HEK293 (cell line): ENCODE data around the gene MCHR1.

Source experiments
- GLIS1 ChIP-seq: fragments of 450-650 bp; formaldehyde crosslinking; IDR thresholded peaks from 2 replicates; pipeline ENCODE4 v1.5.1; 2016; ENCODE audit warnings: missing biosample characterization, missing genetic modification characterization
- HOXC10 ChIP-seq: sonication (generic); formaldehyde crosslinking; IDR thresholded peaks from 2 replicates; pipeline ENCODE4 v1.8.1; 2023; ENCODE audit warnings: mild to moderate bottlenecking, missing genetic modification reagents
- MEIS1 ChIP-seq: sonication (generic); formaldehyde crosslinking; IDR thresholded peaks from 2 replicates; pipeline ENCODE4 v1.8.1; 2022; ENCODE audit warnings: missing genetic modification reagents, mild to moderate bottlenecking, borderline replicate concordance
- MYNN ChIP-seq: fragments of 450-650 bp; formaldehyde crosslinking; IDR thresholded peaks from 2 replicates; pipeline ENCODE4 v1.5.1; 2016; ENCODE audit warnings: missing biosample characterization, missing genetic modification characterization, borderline replicate concordance
- SP7 ChIP-seq: fragments of 450-650 bp; formaldehyde crosslinking; IDR thresholded peaks from 2 replicates; pipeline ENCODE4 v1.5.1; 2016; ENCODE audit warnings: missing biosample characterization, missing genetic modification characterization
- ZBTB17 ChIP-seq: fragments of 450-650 bp; formaldehyde crosslinking; IDR thresholded peaks from 2 replicates; pipeline ENCODE4 v1.5.1; 2016; ENCODE audit warnings: missing biosample characterization, missing genetic modification characterization
- ZBTB20 ChIP-seq: fragments of 450-650 bp; formaldehyde crosslinking; IDR thresholded peaks from 2 replicates; pipeline ENCODE4 v1.5.1; 2016; ENCODE audit warnings: missing biosample characterization, missing genetic modification characterization
- ZBTB21 ChIP-seq: fragments of 450-650 bp; formaldehyde crosslinking; IDR thresholded peaks from 2 replicates; pipeline ENCODE4 v1.5.1; 2017; ENCODE audit warnings: missing biosample characterization, missing genetic modification characterization
- ZBTB8A ChIP-seq: fragments of 450-650 bp; formaldehyde crosslinking; IDR thresholded peaks from 2 replicates; pipeline ENCODE4 v1.5.1; 2016; ENCODE audit warnings: missing biosample characterization, missing genetic modification characterization
- ZFP69B ChIP-seq: fragments of 450-650 bp; formaldehyde crosslinking; IDR thresholded peaks from 2 replicates; pipeline ENCODE4 v1.5.1; 2016; ENCODE audit warnings: missing biosample characterization, missing genetic modification characterization
- ZNF121 ChIP-seq: fragments of 450-650 bp; formaldehyde crosslinking; IDR thresholded peaks from 2 replicates; pipeline ENCODE4 v1.5.1; 2016; ENCODE audit warnings: missing biosample characterization, missing genetic modification characterization
- ZNF350 ChIP-seq: fragments of 450-650 bp; formaldehyde crosslinking; IDR thresholded peaks from 2 replicates; pipeline ENCODE4 v1.5.0; 2017; ENCODE audit warnings: missing biosample characterization, mild to moderate bottlenecking, missing genetic modification characterization
- ZNF423 ChIP-seq: fragments of 450-650 bp; formaldehyde crosslinking; IDR thresholded peaks from 2 replicates; pipeline ENCODE4 v1.5.1; 2016; ENCODE audit warnings: missing biosample characterization, missing genetic modification characterization
- ZNF501 ChIP-seq: fragments of 450-650 bp; formaldehyde crosslinking; IDR thresholded peaks from 2 replicates; pipeline ENCODE4 v1.5.1; 2016; ENCODE audit warnings: missing biosample characterization, missing genetic modification characterization
- ZNF571 ChIP-seq: fragments of 450-650 bp; formaldehyde crosslinking; IDR thresholded peaks from 2 replicates; pipeline ENCODE4 v1.5.0; 2017; ENCODE audit warnings: missing biosample characterization, missing genetic modification characterization
- ZNF626 ChIP-seq: fragments of 450-650 bp; sonication (Bioruptor Pico); formaldehyde crosslinking; IDR thresholded peaks from 2 replicates; pipeline ENCODE4 v1.5.1; 2018; ENCODE audit warnings: missing biosample characterization, missing genetic modification characterization, inconsistent platforms
- ZNF707 ChIP-seq: fragments of 450-650 bp; formaldehyde crosslinking; IDR thresholded peaks from 2 replicates; pipeline ENCODE4 v1.5.1; 2016; ENCODE audit warnings: missing biosample characterization, missing genetic modification characterization
- ZNF830 ChIP-seq: fragments of 450-650 bp; IDR thresholded peaks from 2 replicates; pipeline ENCODE4 v1.5.0; 2018; ENCODE audit warnings: missing biosample characterization, missing genetic modification characterization, low read depth, mild to moderate bottlenecking, moderate library complexity
- TF ChIP-seq, protein P1 (sequence below): fragments of 450-650 bp; formaldehyde crosslinking; IDR thresholded peaks from 2 replicates; pipeline ENCODE4 v1.5.1; 2016; ENCODE audit warnings: missing biosample characterization, missing genetic modification characterization
- TF ChIP-seq, protein P2 (sequence below): fragments of 450-650 bp; formaldehyde crosslinking; IDR thresholded peaks from 2 replicates; pipeline ENCODE4 v1.5.1; 2016; ENCODE audit warnings: missing biosample characterization, missing genetic modification characterization
- TF ChIP-seq, protein P3 (sequence below): fragments of 450-650 bp; formaldehyde crosslinking; IDR thresholded peaks from 2 replicates; pipeline ENCODE4 v1.5.1; 2016; ENCODE audit warnings: missing biosample characterization, missing genetic modification characterization
- TF ChIP-seq, protein P4 (sequence below): fragments of 450-650 bp; formaldehyde crosslinking; IDR thresholded peaks from 2 replicates; pipeline ENCODE4 v1.5.1; 2016; ENCODE audit warnings: missing biosample characterization, missing genetic modification characterization
- TF ChIP-seq, protein P5 (sequence below): fragments of 450-650 bp; formaldehyde crosslinking; IDR thresholded peaks from 2 replicates; pipeline ENCODE4 v1.5.1; 2016; ENCODE audit warnings: missing biosample characterization, missing genetic modification characterization, low read depth
- TF ChIP-seq, protein P6 (sequence below): fragments of 450-650 bp; formaldehyde crosslinking; IDR thresholded peaks from 2 replicates; pipeline ENCODE4 v1.5.1; 2016; ENCODE audit warnings: missing biosample characterization, missing genetic modification characterization
- TF ChIP-seq, protein P7 (sequence below): fragments of 450-650 bp; formaldehyde crosslinking; conservative IDR thresholded peaks from 2 replicates; pipeline ENCODE4 v1.5.1; 2016; ENCODE audit warnings: low read depth, missing biosample characterization, missing genetic modification characterization
- TF ChIP-seq, protein P8 (sequence below): fragments of 450-650 bp; formaldehyde crosslinking; IDR thresholded peaks from 2 replicates; pipeline ENCODE4 v1.5.1; 2016; ENCODE audit warnings: missing biosample characterization, missing genetic modification characterization

Gene MCHR1

DNA sequence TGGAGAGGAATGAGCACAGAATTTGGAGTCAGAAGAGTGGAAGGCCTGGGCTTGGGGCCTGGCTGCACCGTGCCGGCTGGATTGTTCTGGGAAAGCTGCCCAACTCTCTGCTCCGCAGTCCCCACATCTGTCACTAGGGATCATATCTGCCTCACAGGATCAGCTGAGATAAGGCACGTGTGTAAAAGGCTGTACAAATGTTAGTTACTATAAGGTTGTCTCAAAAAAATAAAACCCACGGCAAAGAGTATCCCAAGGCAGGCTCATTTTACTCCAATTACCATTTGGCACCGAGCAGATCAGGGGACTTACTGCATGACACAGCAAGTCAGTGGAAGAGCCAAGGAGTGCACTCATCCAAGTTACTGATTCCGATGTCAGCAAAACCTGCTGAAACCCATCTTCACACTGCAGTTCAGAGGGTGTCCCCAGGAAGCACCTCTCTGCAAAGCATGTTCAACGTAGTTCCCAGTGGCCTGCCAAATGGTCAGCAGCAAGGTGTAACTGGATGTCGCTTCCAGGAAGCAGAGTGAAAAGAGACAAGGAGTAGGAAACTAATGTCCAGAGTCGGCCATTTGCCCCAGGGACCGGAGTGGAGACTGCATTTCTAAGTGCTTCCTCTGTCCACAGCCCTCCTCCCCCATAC lies 24.6 kb upstream of the MCHR1 start (continued):
- TF ChIP-seq, protein P1, sequence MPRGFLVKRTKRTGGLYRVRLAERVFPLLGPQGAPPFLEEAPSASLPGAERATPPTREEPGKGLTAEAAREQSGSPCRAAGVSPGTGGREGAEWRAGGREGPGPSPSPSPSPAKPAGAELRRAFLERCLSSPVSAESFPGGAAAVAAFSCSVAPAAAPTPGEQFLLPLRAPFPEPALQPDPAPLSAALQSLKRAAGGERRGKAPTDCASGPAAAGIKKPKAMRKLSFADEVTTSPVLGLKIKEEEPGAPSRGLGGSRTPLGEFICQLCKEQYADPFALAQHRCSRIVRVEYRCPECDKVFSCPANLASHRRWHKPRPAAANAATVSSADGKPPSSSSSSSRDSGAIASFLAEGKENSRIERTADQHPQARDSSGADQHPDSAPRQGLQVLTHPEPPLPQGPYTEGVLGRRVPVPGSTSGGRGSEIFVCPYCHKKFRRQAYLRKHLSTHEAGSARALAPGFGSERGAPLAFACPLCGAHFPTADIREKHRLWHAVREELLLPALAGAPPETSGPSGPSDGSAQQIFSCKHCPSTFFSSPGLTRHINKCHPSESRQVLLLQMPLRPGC (tag by site-specific recombination), result no peak
- no peak for TF ChIP-seq MYNN (tag by site-specific recombination)
- TF ChIP-seq, protein P2, sequence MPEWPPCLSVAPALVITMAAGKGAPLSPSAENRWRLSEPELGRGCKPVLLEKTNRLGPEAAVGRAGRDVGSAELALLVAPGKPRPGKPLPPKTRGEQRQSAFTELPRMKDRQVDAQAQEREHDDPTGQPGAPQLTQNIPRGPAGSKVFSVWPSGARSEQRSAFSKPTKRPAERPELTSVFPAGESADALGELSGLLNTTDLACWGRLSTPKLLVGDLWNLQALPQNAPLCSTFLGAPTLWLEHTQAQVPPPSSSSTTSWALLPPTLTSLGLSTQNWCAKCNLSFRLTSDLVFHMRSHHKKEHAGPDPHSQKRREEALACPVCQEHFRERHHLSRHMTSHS (tag by site-specific recombination), result no peak
- no peak for TF ChIP-seq ZBTB20 (tag by site-specific recombination)
- TF ChIP-seq, protein P3, sequence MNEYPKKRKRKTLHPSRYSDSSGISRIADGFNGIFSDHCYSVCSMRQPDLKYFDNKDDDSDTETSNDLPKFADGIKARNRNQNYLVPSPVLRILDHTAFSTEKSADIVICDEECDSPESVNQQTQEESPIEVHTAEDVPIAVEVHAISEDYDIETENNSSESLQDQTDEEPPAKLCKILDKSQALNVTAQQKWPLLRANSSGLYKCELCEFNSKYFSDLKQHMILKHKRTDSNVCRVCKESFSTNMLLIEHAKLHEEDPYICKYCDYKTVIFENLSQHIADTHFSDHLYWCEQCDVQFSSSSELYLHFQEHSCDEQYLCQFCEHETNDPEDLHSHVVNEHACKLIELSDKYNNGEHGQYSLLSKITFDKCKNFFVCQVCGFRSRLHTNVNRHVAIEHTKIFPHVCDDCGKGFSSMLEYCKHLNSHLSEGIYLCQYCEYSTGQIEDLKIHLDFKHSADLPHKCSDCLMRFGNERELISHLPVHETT (tag by site-specific recombination), result no peak
- no peak for TF ChIP-seq ZBTB8A
- peak; percentile 79 for TF ChIP-seq ZBTB17 (tag by site-specific recombination)
- no peak for TF ChIP-seq ZNF350 (tag by site-specific recombination)
- TF ChIP-seq, protein P4, sequence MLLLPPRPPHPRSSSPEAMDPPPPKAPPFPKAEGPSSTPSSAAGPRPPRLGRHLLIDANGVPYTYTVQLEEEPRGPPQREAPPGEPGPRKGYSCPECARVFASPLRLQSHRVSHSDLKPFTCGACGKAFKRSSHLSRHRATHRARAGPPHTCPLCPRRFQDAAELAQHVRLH (tag by site-specific recombination), result no peak; the same call in 1 of the 2 replicates
- no peak for TF ChIP-seq GLIS1 (tag by site-specific recombination)
- TF ChIP-seq, protein P5, sequence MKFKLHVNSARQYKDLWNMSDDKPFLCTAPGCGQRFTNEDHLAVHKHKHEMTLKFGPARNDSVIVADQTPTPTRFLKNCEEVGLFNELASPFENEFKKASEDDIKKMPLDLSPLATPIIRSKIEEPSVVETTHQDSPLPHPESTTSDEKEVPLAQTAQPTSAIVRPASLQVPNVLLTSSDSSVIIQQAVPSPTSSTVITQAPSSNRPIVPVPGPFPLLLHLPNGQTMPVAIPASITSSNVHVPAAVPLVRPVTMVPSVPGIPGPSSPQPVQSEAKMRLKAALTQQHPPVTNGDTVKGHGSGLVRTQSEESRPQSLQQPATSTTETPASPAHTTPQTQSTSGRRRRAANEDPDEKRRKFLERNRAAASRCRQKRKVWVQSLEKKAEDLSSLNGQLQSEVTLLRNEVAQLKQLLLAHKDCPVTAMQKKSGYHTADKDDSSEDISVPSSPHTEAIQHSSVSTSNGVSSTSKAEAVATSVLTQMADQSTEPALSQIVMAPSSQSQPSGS (tag by site-specific recombination), result no peak
- TF ChIP-seq ZFP69B (tag by site-specific recombination), result no peak
- TF ChIP-seq, protein P6, sequence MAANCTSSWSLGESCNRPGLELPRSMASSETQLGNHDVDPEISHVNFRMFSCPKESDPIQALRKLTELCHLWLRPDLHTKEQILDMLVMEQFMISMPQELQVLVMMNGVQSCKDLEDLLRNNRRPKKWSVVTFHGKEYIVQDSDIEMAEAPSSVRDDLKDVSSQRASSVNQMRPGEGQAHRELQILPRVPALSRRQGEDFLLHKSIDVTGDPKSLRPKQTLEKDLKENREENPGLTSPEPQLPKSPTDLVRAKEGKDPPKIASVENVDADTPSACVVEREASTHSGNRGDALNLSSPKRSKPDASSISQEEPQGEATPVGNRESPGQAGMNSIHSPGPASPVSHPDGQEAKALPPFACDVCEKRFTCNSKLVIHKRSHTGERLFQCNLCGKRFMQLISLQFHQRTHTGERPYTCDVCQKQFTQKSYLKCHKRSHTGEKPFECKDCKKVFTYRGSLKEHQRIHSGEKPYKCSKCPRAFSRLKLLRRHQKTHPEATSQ, result no peak
- TF ChIP-seq ZNF626 (tag by site-specific recombination), result no peak
- no peak for TF ChIP-seq ZNF423 (tag by site-specific recombination)
- TF ChIP-seq ZNF121 (tag by site-specific recombination), result 0 out of 2 replicates have a peak, but pooled peaks have one; percentile 53
- TF ChIP-seq, protein P7, sequence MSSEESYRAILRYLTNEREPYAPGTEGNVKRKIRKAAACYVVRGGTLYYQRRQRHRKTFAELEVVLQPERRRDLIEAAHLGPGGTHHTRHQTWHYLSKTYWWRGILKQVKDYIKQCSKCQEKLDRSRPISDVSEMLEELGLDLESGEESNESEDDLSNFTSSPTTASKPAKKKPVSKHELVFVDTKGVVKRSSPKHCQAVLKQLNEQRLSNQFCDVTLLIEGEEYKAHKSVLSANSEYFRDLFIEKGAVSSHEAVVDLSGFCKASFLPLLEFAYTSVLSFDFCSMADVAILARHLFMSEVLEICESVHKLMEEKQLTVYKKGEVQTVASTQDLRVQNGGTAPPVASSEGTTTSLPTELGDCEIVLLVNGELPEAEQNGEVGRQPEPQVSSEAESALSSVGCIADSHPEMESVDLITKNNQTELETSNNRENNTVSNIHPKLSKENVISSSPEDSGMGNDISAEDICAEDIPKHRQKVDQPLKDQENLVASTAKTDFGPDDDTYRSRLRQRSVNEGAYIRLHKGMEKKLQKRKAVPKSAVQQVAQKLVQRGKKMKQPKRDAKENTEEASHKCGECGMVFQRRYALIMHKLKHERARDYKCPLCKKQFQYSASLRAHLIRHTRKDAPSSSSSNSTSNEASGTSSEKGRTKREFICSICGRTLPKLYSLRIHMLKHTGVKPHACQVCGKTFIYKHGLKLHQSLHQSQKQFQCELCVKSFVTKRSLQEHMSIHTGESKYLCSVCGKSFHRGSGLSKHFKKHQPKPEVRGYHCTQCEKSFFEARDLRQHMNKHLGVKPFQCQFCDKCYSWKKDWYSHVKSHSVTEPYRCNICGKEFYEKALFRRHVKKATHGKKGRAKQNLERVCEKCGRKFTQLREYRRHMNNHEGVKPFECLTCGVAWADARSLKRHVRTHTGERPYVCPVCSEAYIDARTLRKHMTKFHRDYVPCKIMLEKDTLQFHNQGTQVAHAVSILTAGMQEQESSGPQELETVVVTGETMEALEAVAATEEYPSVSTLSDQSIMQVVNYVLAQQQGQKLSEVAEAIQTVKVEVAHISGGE, result no peak
- TF ChIP-seq ZNF830 (tag by site-specific recombination), result no peak
- TF ChIP-seq, protein P8, sequence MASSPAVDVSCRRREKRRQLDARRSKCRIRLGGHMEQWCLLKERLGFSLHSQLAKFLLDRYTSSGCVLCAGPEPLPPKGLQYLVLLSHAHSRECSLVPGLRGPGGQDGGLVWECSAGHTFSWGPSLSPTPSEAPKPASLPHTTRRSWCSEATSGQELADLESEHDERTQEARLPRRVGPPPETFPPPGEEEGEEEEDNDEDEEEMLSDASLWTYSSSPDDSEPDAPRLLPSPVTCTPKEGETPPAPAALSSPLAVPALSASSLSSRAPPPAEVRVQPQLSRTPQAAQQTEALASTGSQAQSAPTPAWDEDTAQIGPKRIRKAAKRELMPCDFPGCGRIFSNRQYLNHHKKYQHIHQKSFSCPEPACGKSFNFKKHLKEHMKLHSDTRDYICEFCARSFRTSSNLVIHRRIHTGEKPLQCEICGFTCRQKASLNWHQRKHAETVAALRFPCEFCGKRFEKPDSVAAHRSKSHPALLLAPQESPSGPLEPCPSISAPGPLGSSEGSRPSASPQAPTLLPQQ, result peak; percentile 64; the same call in 1 of the 2 replicates
- TF ChIP-seq ZNF571 (tag by site-specific recombination), result no peak
- no peak for TF ChIP-seq HOXC10 (CRISPR knock-in tag)
- TF ChIP-seq ZBTB21 (tag by site-specific recombination), result no peak
- TF ChIP-seq MEIS1 (CRISPR knock-in tag), result no peak
- TF ChIP-seq ZNF707 (tag by site-specific recombination), result no peak
- peak; percentile 49 for TF ChIP-seq SP7
- TF ChIP-seq ZNF501 (tag by site-specific recombination), result no peak
